HG02610 (cell line): ENCODE results near the gene GABPB1.

Source experiments
- ATAC-seq: cut with Tn5 transposase; IDR thresholded peaks from one replicate; pipeline ENCODE4 v1.9.1; 2021; ENCODE audit warnings: mild to moderate bottlenecking, moderate library complexity; ENCODE audit not compliant: unreplicated experiment

Gene GABPB1

DNA sequence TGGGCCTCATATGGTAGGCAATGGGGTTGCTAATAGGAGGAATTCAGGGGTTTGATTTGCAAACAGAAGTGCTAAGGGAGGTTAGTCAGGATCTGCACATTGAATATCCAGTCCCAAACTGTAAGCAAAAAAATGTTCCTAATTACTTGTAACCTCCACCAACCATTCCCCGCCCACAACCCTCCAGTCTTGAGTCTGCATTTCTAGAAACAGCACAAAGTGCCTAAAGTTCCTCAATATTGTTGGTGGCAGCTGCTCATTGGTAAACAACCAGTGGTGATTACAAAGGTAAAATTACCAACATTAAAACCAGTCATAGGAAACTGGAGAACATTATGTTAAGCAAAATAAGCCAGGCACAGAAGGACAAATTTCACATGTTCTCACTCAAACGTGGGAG lies 108.4 kb downstream of the GABPB1 start:
- no peak for ATAC-seq

DNA sequence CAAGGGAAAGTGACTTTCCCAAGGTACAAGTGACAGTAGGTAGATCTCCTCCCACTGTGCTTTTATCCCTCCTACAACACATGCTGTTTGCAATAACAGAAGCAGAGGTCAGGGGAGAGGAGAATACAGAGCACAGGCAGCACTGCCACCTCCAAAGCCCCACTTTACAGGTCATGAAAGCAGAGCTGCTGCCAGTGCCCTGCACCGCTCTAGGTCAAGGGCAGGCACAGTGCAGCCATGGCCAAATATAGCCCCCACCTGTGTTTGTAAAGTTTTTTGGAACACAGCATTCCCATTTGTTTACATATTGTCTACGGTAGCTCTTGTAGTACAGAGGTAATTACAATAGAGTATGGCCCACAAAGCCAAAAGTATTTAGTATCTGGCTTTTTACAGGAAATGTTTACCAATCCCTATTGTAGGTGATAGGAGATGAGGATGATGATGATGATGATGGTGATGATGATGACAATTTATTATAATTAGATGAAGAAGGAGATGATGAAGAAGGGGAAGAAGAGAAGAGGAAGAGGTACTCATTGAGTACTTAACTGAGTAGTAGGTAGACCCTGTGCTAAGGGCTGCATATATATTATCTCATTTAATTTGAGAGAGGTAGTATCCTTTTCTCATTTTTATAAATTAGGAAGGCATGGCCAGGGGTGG lies 109.9 kb downstream of the GABPB1 start:
- no peak for ATAC-seq

DNA sequence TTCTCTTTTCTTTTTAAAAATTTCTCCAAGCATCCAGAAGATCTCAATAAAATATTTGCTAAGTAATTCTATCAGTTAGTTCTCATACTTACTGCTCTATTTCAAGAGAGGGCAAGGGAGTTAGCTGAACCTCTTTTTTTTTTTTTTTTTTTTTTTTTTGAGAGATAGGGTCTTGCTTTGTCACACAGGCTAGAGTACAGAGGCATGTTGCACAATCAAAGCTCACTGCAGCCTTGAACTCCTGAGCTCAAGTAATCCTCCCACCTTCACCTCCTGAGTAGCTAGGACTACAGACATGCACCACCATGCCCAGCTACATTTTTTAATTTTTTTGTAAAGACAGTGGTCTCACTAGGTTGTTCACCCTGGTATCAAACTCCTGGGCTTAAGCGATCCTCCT lies 110.8 kb downstream of the GABPB1 start:
- no peak for ATAC-seq

DNA sequence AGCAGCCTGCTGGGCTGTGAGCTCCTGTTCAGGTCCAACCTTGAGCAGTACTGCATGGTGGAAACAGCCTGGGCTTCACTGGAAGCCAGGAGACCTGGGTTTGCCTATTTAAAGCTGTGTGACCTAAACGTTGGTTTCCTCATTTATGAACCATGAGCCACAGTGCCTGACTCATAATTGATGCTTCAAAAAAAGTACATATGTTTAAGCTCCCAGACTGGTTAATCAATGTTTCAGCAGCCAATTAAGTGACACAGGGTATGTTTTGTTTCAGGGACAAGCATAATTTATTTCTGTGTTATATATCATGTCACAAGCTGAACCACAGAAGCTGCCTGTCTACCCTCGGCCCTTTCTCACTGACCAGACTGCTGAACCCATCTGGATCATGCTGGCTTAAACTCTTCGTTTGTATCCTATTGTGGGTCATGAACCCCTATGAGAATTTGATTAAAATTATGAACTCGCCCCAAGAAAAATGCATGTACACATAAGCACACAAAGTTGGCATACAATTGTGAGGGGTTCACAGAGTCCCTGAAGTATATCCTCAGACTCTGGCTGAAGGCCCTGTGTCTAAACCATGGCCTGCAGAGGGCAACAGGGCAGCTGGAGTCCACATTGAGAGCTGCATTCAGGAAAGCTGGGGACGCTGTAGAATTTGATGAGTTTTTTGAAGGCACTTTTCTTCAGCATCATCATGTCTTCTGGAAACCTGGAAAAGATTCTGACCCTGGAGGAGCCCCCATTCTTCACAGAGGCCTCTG lies 113.1 kb downstream of the GABPB1 start:
- peak; percentile 69 for ATAC-seq

DNA sequence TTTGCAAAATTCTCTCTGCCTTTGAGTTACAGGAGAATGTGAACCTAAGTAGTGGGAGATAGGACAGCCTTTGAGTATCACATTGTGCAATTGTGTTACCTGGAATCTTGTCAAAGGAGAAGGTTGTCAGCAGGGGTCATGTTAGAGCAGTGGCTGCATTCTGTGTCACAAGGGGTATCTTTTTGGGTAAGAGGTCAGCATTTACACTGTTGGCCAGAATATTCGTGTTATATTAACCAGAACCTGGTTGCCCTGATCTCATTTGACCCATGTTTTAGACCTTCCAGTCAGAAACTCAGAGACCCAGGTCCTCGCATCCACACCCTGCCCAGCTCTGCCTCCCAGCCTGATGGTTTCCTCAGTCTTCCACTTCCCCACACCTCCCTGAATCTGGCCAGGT lies 116.7 kb downstream of the GABPB1 start:
- no peak for ATAC-seq

DNA sequence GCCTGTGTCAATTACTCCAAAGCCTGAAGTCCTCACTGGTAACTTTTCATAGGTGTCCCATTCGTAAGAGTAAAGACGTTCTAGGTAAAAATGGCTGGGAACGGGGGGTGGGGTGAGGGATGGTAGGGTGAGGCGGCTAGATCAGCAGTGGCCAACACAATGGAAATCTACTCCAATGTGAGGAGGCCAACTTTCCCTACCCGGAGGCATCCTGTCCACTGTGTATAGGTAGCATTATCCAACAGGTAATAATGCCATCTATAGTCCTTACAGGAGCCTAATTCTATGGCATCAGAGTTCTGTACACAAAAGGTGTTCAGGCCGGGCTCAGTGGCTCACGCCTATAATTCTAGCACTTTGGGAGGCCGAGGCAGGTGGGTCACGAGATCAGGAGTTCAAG lies 118.6 kb downstream of the GABPB1 start:
- no peak for ATAC-seq

DNA sequence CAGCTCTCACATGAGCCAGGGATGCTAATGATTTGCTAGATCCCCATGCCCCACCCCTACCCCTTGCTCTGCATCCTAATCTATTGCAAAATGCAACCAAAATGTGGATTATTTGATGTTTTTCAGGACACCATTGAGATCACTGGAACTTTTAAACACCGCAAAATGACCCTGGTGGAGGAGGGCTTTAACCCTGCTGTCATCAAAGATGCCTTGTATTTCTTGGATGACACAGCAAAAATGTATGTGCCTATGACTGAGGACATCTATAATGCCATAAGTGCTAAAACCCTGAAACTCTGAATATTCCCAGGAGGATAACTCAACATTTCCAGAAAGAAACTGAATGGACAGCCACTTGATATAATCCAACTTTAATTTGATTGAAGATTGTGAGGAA lies 119.2 kb downstream of the GABPB1 start:
- ATAC-seq: no peak

DNA sequence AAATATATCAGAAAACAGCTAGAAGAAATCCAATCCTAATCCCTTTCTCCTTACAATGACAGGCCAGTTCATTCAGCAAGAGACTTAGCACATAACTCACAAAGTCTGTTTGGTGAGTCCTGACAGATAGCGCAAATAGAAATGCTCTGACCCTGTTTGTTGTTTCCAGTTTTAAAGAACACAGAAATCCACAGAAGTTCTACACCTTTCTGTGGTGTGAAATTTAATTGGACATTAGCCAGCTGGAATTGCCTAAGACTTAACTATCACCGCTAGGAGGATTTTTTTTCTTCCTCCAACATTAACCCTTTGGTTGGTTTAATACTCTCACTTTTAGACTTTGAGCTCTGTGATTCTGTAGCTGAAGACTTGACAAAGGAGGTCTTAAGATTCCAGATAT lies 120.2 kb downstream of the GABPB1 start:
- no peak for ATAC-seq

DNA sequence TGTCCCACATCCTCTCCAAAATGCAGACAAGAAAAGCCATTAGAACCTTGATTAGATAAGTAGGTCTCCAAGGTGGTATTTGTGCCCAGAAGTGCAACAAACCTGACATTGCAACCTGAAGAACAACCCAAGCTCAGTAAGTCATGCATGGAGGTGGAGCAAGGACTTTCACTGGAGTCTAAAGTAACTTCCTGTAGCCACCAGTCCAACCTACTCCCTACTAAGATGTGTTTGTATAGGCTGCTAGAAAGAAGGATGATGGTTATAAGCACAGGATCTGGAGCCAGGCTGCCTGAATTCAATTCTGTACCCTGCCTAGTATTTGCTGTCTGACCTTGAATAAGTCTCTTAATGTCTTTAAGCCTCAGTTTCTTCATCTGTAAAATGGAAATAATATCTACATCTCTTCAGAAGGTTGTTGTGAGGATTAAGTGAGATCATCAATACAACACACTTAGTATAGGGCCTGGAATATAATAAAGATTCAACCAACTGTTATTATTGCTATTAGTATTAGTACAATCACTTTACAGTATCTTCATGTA lies 121.7 kb downstream of the GABPB1 start:
- no peak for ATAC-seq

DNA sequence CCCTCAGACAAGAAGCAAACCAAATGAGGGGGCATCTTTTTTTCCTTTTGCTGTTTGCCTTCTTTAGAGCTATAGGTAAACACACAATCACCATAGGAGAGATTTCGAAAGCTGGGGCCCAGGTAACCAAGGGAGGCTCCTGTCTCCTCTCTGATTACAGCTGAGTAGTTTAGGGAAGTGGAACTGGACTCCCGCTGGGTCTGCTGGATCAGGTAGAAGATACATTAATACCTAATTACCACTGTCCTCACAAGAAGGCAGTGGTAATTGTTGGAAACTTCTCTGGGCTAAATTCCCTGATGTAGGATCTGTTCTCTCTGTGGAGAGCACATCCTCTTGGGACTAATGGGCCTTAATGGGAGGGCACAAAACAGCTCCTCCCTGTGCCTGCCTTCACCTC lies 122.2 kb downstream of the GABPB1 start:
- no peak for ATAC-seq

DNA sequence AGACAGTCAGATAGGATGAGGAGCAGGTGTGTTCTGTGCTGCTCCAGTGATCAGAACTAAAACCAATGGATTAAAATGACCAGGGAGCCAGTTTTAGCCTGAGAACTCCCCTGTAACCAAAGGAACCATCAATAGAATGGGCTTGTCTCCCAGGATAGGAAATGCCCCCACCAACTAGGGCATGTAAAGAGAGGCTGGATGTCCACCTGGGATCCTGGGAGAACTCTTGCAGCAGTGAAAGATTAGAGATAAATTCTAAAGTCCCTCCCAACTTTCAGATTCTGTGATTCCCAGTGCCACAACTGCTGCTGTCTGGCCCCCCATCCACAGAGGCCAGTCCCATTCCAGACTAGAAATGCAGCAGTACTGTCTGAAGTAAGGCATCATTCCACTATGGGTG lies 123.2 kb downstream of the GABPB1 start:
- no peak for ATAC-seq

DNA sequence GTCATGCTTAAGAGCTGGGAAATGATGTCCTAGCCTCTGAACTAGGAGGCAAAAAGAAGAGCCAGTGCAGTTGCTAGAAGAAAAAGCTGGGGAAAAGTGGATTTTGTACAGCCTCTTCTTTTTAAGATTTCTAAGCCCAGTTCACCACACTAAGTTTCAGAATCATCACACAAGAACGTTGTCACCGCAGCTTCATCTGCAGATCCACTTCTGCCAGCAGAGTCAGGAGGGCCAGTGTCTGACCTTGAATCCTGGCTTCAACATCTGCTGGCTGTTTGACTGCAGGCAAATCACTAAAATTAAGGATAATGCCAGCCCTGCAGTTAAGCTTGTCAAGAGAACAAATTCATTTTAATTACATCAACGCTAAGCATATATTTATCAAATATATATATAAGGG lies 125.7 kb downstream of the GABPB1 start:
- ATAC-seq: no peak

DNA sequence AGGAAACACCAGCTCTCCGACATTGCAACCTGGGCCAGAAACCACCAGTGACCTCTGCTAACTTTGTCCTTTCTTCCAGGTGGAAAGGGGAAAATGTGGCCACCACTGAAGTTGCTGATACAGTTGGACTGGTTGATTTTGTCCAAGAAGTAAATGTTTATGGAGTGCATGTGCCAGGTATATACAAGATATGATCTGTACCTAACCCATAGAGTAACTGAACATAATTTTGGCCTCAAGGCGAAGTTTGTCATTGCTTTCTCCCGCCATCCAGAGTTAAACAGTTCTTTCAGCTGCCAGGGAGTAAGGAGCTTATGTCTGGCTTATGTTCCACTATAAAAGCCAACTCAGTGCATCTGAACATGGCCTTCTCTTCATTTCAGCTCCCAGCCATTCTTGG lies 126.1 kb downstream of the GABPB1 start:
- ATAC-seq: no peak

DNA sequence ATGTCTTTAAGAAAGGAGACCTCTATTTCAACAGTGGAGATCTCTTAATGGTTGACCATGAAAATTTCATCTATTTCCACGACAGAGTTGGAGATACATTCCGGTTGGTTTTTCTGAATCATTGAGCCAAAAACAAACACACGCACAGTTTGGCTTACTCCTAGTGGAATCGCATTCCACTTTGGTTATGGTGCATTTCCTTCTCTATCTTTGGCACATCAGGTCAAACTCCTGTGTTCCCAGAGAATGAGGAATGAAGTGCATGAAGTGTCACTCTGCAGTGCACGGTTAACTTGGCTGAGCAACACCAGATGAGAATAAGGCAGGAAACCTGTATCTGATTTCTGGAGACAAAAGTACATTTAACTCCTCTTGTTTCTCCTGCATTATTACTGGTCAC lies 127.9 kb downstream of the GABPB1 start:
- ATAC-seq: no peak

DNA sequence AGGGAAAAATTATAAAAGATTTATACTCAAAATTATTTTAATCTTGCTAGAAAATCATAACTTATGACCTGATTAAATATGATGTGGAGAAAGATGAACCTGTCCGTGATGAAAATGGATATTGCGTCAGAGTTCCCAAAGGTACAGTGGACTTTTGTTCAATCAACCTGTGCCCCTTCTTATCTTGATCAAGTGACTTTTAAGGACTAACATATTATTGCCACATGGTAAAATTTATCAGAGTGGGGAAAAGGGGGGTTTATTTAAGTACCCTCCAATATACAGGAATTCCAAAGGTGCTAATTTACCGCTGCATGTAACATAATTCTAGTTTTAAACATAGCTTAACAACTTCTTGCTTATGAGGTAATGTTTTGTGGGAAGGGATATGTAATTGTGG lies 129.1 kb downstream of the GABPB1 start:
- ATAC-seq: no peak
